ENCODE results near the gene ELAC2. TPM values are rescaled to one million over a fixed set of nuclear protein-coding genes. Genes with fewer than 3 reads are reported as not detected.

ELAC2 gene
- total and polyA plus RNA-seq, 10 of the 15 experiments (the other 5 are each of a cell fraction or from before 2014, with no cell fraction given): 5.1 to 146 (median 79.4) TPM

- no peak for TF ChIP-seq CUX1 (IDR thresholded peaks at IDR 0.05; ENCODE audit: insufficient replicate concordance, low read depth, low read length)
- no peak for TF ChIP-seq ZNF24 (IDR thresholded peaks at IDR 0.05)
- no peak for TF ChIP-seq BMI1 (IDR thresholded peaks at IDR 0.05; ENCODE audit: borderline replicate concordance)
- no peak for TF ChIP-seq CHD2 (IDR thresholded peaks at IDR 0.05; ENCODE audit: borderline replicate concordance, low read depth, low read length)
- no peak for TF ChIP-seq SMAD1 (IDR thresholded peaks at IDR 0.05; ENCODE audit: low read depth, partially characterized antibody)
- no peak for TF ChIP-seq RELB (IDR thresholded peaks at IDR 0.05; ENCODE audit: low read depth)
- no peak for TF ChIP-seq TCF3 (IDR thresholded peaks at IDR 0.05; ENCODE audit: borderline replicate concordance, insufficient read depth, low read depth, low read length)
- no peak for TF ChIP-seq DPF2 (IDR thresholded peaks at IDR 0.05)
- TF ChIP-seq EP300 (IDR thresholded peaks at IDR 0.05; ENCODE audit: borderline replicate concordance in 1 of 2, control insufficient read depth in 1 of 2, low read depth in 2 of 2, low read length in 2 of 2): no peak
- no peak for TF ChIP-seq HSF1 (IDR thresholded peaks at IDR 0.05; ENCODE audit: low read depth, low read length)
These were observed 12.2 kb upstream of the ELAC2 start (continued) for GRCh38 chr17:13030056-13030455.

All from GM12878 (cell line).